HG03565 (cell line): ENCODE results near the gene BRPF3.
"Not testable (repeated sequence)": the region's sequence is repeated elsewhere in the genome, so short reads cannot be mapped to it uniquely, and the experiment has no call there.

Experiments
- ATAC-seq: cut with Tn5 transposase; IDR thresholded peaks from one replicate; pipeline ENCODE4 v1.9.1; 2021; ENCODE audit warnings: mild to moderate bottlenecking, moderate library complexity; ENCODE audit not compliant: unreplicated experiment

The BRPF3 gene

GRCh38 chr6:36200154-36200891 lies 3.8 kb downstream of the BRPF3 start:
- ATAC-seq: no peak

DNA sequence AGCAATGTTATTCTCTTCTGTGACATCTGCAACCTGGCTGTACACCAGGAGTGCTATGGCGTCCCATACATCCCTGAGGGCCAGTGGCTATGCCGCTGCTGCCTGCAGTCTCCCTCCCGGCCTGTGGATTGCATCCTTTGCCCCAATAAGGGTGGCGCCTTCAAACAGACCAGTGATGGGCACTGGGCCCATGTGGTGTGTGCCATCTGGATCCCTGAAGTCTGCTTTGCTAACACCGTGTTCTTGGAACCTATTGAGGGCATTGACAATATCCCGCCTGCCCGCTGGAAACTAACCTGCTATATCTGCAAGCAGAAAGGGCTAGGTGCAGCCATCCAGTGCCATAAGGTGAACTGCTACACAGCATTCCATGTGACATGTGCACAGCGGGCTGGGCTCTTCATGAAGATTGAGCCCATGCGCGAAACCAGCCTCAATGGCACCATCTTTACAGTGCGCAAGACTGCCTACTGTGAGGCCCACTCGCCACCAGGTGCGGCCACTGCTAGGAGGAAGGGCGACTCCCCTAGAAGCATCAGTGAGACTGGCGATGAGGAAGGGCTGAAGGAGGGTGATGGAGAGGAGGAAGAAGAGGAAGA lies 4.6 kb downstream of the BRPF3 start:
- no peak for ATAC-seq

DNA sequence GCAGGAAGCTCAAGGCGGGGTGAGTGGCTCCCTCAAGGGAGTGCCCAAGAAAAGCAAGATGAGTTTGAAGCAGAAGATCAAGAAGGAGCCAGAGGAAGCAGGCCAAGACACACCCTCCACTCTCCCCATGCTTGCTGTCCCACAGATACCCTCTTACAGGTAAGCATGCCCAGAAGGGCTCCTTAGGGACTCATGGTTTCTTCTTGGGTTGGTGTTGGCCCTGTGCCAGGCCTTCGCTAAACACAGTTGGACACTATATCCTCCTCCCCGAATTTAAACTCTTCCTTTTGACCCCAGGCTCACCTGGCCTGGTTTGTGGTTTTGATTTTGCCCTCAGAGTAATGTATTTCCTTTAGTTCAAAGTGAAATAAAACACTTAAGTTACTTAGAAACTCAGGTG lies 5.1 kb downstream of the BRPF3 start:
- ATAC-seq: no peak

DNA sequence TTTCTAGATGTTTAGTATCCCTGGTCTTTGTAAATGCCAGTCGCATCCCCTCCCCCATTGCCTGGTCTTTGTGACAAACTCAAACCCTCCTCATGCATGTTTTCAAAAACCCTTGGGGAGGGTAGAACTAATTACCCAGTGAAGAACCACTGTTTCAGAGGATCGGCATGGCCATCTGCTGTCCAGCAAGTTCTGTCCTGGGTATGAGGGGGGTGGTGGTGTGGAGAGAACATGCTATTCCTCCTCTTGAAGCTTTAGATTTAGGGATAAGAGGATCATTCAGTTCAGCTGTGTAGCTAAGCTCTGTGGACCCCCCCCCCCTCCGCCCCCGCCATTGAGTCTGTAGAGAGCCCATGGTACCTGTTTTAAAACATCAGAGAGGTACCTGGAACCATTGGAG lies 5.6 kb downstream of the BRPF3 start:
- ATAC-seq: no peak

- no peak for ATAC-seq
These were observed 7.7 kb downstream of the BRPF3 start for GRCh38 chr6:36204068-36204753.

DNA sequence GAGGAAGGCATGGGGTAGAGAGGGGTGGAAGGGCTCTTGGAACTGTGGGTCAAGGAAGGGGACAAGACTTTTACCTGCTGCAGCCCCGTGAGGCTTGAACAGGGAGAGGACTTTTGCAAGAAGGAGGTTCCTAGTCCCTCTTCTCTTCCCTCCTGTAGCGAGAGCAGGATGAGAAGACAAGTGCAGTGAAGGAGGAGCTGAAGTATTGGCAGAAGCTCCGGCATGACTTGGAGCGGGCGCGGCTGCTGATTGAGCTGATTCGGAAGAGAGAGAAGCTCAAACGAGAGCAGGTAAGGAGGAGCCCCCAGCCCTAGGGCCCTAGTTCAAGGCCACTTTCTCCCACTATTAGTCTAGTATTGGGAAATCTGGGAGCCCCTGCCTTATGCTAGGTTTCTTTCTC lies 10.6 kb downstream of the BRPF3 start:
- ATAC-seq: no peak

GRCh38 chr6:36209606-36210005 lies 13.1 kb downstream of the BRPF3 start:
- ATAC-seq: no peak

GRCh38 chr6:36210182-36210581 lies 13.6 kb downstream of the BRPF3 start:
- ATAC-seq: no peak

DNA sequence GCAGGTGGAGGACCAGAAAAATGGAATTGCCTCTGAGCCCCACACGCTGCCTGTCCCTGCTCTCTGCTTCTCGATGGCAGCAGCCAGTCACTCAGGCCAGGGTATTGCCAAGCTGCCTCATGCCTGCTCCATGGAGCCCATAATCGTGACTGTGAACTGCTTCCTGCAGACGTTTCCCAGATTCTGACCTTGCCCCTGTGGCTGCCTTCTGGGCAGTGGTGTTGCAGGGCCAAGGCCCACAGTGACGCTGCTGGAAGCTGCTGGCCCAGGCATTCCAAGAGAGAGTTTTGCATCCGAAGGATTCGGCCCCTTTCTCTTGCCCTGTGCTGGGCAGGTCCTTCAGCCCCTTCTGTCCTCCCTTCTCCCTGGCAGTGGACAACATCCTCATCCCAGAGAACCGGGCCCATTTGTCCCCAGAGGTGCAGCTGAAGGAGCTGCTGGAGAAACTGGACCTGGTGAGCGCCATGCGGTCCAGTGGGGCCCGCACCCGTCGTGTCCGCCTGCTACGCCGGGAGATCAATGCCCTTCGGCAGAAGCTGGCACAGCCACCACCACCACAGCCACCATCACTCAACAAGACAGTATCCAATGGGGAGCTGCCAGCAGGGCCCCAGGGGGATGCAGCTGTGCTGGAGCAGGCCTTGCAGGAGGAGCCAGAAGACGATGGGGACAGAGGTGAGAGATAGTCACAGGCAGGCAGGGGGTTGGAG lies 14.5 kb downstream of the BRPF3 start:
- ATAC-seq: no peak

- ATAC-seq: no peak
These were observed 20.0 kb downstream of the BRPF3 start for GRCh38 chr6:36216559-36216958.

DNA sequence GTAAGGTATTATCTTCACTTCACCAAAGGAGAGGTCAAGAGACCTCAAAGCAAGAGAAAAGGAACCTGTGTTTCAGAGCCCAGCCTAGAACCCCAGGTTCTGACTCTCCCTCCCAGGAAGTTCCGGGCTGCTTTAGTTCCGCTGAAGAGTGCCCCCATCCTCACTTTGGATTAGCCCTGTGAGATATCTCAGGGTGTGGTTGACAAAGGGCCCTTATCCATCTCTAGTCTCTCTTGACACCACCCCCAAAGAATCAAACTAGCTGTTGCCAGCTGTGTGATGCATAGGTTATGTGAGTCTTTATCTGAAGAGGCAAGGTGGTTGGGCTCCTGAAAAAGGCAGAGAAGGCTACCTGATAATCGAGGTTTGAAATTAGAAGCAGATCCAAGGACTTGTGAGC lies 20.6 kb downstream of the BRPF3 start:
- ATAC-seq: no peak

- ATAC-seq: no peak
These were observed 21.4 kb downstream of the BRPF3 start for GRCh38 chr6:36217946-36218345.

- ATAC-seq: not testable (repeated sequence)
These were observed 22.0 kb downstream of the BRPF3 start for GRCh38 chr6:36218516-36218915.

DNA sequence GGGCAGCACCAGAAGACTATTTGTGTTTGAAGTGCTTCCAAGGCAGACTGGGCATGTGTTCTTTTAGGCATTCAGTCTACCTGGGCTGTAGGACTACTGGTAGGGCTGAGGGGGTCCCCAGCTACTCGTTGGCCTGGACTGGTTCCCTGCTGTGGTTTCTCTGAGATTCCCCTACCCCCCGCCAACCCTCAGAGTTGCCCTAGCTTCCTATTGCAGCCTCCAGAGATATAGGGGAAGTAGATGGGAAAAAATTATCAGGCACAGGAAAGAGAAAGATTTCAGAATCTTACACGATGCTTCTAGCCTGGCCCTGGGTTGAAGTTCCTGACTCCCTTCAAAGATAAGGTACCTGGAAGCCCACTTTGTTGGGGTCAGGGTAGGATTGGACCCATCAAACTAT lies 22.5 kb downstream of the BRPF3 start:
- ATAC-seq: no peak

DNA sequence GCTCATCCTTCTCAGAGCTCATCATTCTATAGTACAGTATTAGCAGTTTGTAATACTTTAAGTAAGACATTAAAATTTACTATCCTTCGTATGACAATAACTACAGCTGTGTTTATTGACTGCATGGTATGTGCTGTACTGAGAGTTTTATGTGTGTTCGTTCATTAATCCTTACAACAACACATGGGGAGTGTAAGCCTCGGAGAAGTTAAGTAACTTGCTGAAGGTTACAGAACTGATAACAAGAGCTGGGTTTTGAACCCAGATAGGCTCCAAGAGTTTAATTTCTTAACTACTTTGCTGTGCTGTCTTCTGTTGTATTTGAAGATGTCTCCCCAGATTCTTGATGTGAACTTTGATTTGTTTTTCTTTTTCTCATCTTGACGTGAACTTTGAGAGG lies 23.7 kb downstream of the BRPF3 start:
- no peak for ATAC-seq

DNA sequence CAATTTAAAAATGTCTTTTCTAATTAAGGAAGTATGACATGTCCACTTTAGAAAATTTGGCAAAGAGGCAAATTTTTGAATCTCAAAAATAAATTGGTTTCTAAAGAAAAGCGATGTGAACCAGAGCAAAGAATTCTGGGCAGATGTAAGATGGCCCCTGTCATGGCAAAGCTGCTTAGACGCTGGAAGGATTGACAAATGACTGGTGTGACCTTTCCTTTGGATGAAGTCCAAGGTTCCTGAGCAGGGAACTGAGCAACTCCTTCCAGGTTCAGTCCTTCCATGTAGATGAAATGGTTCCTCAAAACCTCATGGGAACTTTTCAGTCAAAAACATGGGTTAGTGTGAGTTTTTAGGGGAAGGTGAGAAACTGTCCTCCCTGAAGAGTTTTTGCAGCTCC lies 25.1 kb downstream of the BRPF3 start:
- no peak for ATAC-seq

DNA sequence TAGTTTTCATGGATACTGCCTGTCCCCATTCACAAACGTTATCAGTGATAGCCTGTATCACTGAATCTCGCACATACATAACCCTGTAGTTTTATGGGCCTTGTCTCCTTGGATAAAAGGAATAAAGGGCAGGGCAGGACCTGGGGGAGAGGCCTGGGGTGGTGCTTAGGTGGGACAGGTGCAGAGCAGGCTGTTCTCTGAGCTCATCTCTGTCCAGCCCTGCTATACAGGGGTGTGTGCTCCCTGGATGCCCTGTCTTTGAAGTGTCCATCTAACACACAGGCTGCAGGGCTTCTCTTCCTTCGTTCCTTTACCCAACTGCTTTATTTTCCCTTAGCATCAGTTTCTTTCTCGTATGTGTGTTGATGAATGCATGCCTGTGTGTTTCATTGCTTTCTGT lies 26.4 kb downstream of the BRPF3 start:
- ATAC-seq: no peak

DNA sequence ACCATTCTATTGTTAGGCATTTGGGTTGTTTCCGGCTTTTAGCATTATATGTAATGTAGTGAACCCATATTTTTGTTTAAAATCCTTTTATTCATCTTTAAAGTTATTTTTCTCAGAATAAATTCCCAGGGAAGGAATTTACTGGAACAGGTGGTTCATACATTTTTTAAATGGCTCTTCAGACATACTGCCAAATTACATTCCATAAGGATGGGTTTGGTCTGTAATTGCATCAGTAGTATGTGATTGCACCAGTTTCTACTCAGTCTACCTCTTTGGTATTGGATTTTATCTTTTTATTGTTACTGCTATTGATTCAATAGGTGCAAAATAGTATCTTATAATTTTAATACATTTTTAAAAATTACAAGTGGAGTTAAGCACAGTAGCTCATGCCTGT lies 27.2 kb downstream of the BRPF3 start:
- ATAC-seq: no peak

DNA sequence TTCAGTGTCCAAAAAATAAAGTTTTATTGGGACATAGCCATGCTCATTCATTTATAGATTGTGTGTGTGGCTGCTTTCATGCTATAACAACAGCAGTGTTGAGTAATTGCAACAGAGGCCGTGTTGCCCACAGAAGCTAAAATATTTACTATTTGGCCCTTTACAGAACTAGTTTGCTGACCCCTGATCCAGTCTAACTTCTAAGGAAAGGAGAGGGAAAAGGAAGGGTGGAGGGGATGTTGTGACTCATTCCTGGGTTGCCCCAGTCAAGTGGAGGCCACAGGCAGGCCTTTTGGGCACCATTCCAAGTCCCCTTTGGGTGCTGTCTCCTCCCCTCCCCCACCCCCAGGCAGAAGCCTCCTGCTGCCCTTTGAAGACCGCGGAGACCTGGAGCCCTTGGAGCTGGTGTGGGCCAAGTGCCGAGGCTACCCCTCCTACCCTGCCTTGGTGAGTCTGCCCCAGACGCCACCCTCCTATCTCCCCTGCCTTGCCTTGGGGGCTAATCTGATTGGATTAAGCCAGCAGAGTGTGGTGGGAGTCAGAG lies 28.4 kb downstream of the BRPF3 start:
- ATAC-seq: no peak

GRCh38 chr6:36226438-36227047 lies 30.0 kb downstream of the BRPF3 start:
- ATAC-seq: no peak
